SK-N-SH (cell line): ENCODE data around the gene KCNJ5. TPM values are rescaled to one million over a fixed set of nuclear protein-coding genes. Genes with fewer than 3 reads are reported as not detected.
A peak's percentile ranks its signal among the peaks of the same experiment; 100 is the strongest.

ENCODE experiments used
- CTCF ChIA-PET: fragments of 300-600, 350-600 bp; formaldehyde crosslinking; extraction: SDS; loops from one replicate; lab custom pipeline; 2021; lab: Yijun Ruan, JAX
- POLR2A ChIA-PET: fragments of 350-600 bp; sonication (Branson Sonifier 250); formaldehyde crosslinking; extraction: SDS; loops from one replicate; lab custom pipeline; 2020; ENCODE audit warnings: antibody characterized with exemption, inconsistent platforms; lab: Yijun Ruan, JAX
- DNase-seq: peaks from one replicate; pipeline ENCODE4 v3.0.0; 2012
- H2AFZ ChIP-seq: fragments of 200-600 bp; sonication (generic); 2 replicates; pipeline ENCODE4 v1.8.1; 2016; ENCODE audit warnings: antibody characterized with exemption, mild to moderate bottlenecking, low read depth
- H3F3A ChIP-seq: fragments of 200-600 bp; sonication (generic); replicated peaks from 2 replicates; pipeline ENCODE3; 2016; ENCODE audit warnings: antibody characterized with exemption, mild to moderate bottlenecking; ENCODE audit not compliant: insufficient read depth
- H3K27ac ChIP-seq, 2 experiments: fragments of 200-500 bp in 1 of 2; fragments of 200-600 bp in 1 of 2; sonication (Bioruptor generic) in 1 of 2; sonication (generic), shearing (Covaris generic) in 1 of 2; 2 replicates each; pipeline versions ENCODE4 v1.5.1 to v1.6.1; 2014 to 2016; ENCODE audit warnings: low read depth in 2 of 2, inconsistent platforms in 1 of 2, low read length in 1 of 2, mild to moderate bottlenecking in 1 of 2, mixed read lengths in 1 of 2
- H3K27me3 ChIP-seq: fragments of 200-600 bp; sonication (generic), shearing (Covaris generic); 2 replicates; pipeline ENCODE4 v1.6.1; 2016; ENCODE audit warnings: mixed run types; ENCODE audit not compliant: insufficient read depth
- H3K36me3 ChIP-seq, 2 experiments: fragments of 200-500 bp in 1 of 2; fragments of 200-600 bp in 1 of 2; sonication (Bioruptor generic) in 1 of 2; sonication (generic) in 1 of 2; replicated peaks in 1 of 2; 2 replicates each; pipeline versions ENCODE3 to v1.5.1; 2014 to 2016; ENCODE audit warnings: low read length in 1 of 2, mild to moderate bottlenecking in 1 of 2; ENCODE audit not compliant: insufficient read depth in 2 of 2, control insufficient read depth in 1 of 2
- H3K4me1 ChIP-seq, 2 experiments: fragments of 200-500 bp in 1 of 2; fragments of 200-600 bp in 1 of 2; sonication (Bioruptor generic) in 1 of 2; sonication (generic), shearing (Covaris generic) in 1 of 2; 2 replicates each; pipeline versions ENCODE4 v1.5.1 to v1.6.1; 2014 to 2016; ENCODE audit warnings: low read depth in 1 of 2, low read length in 1 of 2, mixed run types in 1 of 2; ENCODE audit not compliant: insufficient read depth in 2 of 2, control insufficient read depth in 1 of 2
- H3K4me2 ChIP-seq: fragments of 200-600 bp; sonication (generic), shearing (Covaris generic); 2 replicates; pipeline ENCODE4 v1.6.1; 2017; ENCODE audit warnings: mixed run types
- H3K4me3 ChIP-seq, 2 experiments: fragments of 200-500 bp in 1 of 2; fragments of 200-600 bp in 1 of 2; sonication (Bioruptor generic) in 1 of 2; sonication (generic), shearing (Covaris generic) in 1 of 2; 2 replicates each; pipeline versions ENCODE4 v1.5.1 to v1.8.1; 2014 to 2016; ENCODE audit warnings: low read depth in 2 of 2, inconsistent platforms in 1 of 2, low read length in 1 of 2, mild to moderate bottlenecking in 1 of 2, mixed read lengths in 1 of 2, moderate library complexity in 1 of 2
- H3K79me2 ChIP-seq: fragments of 200-600 bp; sonication (generic); 2 replicates; pipeline ENCODE4 v1.8.1; 2017; ENCODE audit warnings: mild to moderate bottlenecking; ENCODE audit not compliant: insufficient read depth
- H3K9ac ChIP-seq: fragments of 200-600 bp; sonication (generic); 2 replicates; pipeline ENCODE4 v1.6.1; 2017; ENCODE audit warnings: mixed run types
- H3K9me2 ChIP-seq: fragments of 200-600 bp; sonication (generic); 2 replicates; pipeline ENCODE4 v1.6.1; 2017; ENCODE audit warnings: mixed run types
- H3K9me3 ChIP-seq: fragments of 200-600 bp; sonication (generic); 2 replicates; pipeline ENCODE4 v1.6.1; 2017; ENCODE audit warnings: mixed run types, mild to moderate bottlenecking, moderate library complexity
- H4K20me1 ChIP-seq: fragments of 200-600 bp; sonication (generic); 2 replicates; pipeline ENCODE4 v1.6.1; 2017; ENCODE audit warnings: mild to moderate bottlenecking, mixed run types; ENCODE audit not compliant: insufficient read depth
- CTCF ChIP-seq: fragments of 200-600 bp; sonication (generic); IDR thresholded peaks from 2 replicates; pipeline ENCODE4 v1.6.1; 2017; ENCODE audit warnings: antibody characterized with exemption, mild to moderate bottlenecking, moderate library complexity
- EP300 ChIP-seq, 2 experiments: IDR thresholded peaks; 2 replicates each; pipeline versions ENCODE4 v1.4.0 to v1.6.1; 2012; ENCODE audit warnings: borderline replicate concordance in 1 of 2, low read depth in 1 of 2, low read length in 1 of 2
- FOXJ3 ChIP-seq: sonication (generic); formaldehyde crosslinking; IDR thresholded peaks from 2 replicates; pipeline ENCODE4 v1.5.1; 2020; ENCODE audit warnings: mild to moderate bottlenecking, missing genetic modification reagents
- GABPA ChIP-seq: IDR thresholded peaks from 2 replicates; pipeline ENCODE4 v1.4.0; 2012; ENCODE audit warnings: low read depth, mild to moderate bottlenecking
- GATA2 ChIP-seq: sonication (generic); formaldehyde crosslinking; IDR thresholded peaks from 2 replicates; pipeline ENCODE4 v1.5.0; 2020; ENCODE audit warnings: mild to moderate bottlenecking, missing genetic modification reagents
- IRF3 ChIP-seq: fragments of 150-350 bp; IDR thresholded peaks from 2 replicates; pipeline ENCODE4 v1.6.1; 2016; ENCODE audit warnings: mild to moderate bottlenecking, low read depth, low read length
- MXI1 ChIP-seq: IDR thresholded peaks from 2 replicates; pipeline ENCODE4 v1.6.1; 2012; ENCODE audit warnings: mild to moderate bottlenecking, low read depth, low read length, improper control_type of control experiment
- POLR2AphosphoS5 ChIP-seq: IDR thresholded peaks from 2 replicates; pipeline ENCODE4 v1.6.1; 2012; ENCODE audit warnings: low read depth, low read length
- RAD21 ChIP-seq: IDR thresholded peaks from 2 replicates; pipeline ENCODE4 v1.6.1; 2012; ENCODE audit warnings: mild to moderate bottlenecking, low read length
- REST ChIP-seq: IDR thresholded peaks from 2 replicates; pipeline ENCODE4 v1.6.1; 2012; ENCODE audit warnings: mild to moderate bottlenecking, low read depth, low read length, moderate library complexity
- RXRA ChIP-seq: IDR thresholded peaks from 2 replicates; pipeline ENCODE4 v1.4.0; 2012; ENCODE audit warnings: low read depth, mild to moderate bottlenecking, borderline replicate concordance
- SMC3 ChIP-seq: IDR thresholded peaks from 2 replicates; pipeline ENCODE4 v1.6.1; 2012; ENCODE audit warnings: low read depth, low read length, improper control_type of control experiment
- WGBS: methylation state at CpG from one replicate; pipeline ENCODE4 v1.1.6; 2017; ENCODE audit warnings: low lambda C conversion rate; 5-methylcytosine and 5-hydroxymethylcytosine counted together
- polyA plus RNA-seq, 3 experiments: library from polyadenylated mRNA; depleted of rRNA; stranded (reverse); fragments of >200 nt; gene quantifications; 2 replicates each; pipeline ENCODE4 v1.2.3, GENCODE V29; 2012

KCNJ5 gene
- polyA plus RNA-seq, 1 of the 3 experiments (the other 2 are of a cell fraction): 0.03 TPM

- POLR2A ChIA-PET: no interaction called here
- Histone ChIP-seq H3K9me2 (no peaks in the 10 kb centered on the region), H3F3A (no peaks in the 10 kb centered on the region), H3K27me3 (no peaks in the 10 kb centered on the region), H4K20me1 (no peaks in the 10 kb centered on the region), H3K36me3 (no peaks in the 10 kb centered on the region), H2AFZ (no peak overlapping the region), H3K27ac (no peak overlapping the region), H3K4me1 (no peaks in the 10 kb centered on the region), H3K4me3 (no peak overlapping the region), H3K79me2 (no peaks in the 10 kb centered on the region), H3K4me2 (no peak overlapping the region), H3K9me3 (no peaks in the 10 kb centered on the region), H3K9ac (no peak overlapping the region)
- TF ChIP-seq REST: no peak
- TF ChIP-seq EP300 (IDR thresholded peaks at IDR 0.05; ENCODE audit: borderline replicate concordance in 1 of 2, low read depth in 1 of 2, low read length in 1 of 2): no peak
- no peak for TF ChIP-seq RAD21
- TF ChIP-seq MXI1: no peak
- no peak for TF ChIP-seq SMC3
- no peak for TF ChIP-seq IRF3
- no peak for TF ChIP-seq GATA2 (CRISPR knock-in tag)
- WGBS: 64% methylated on average over 4 of the region's 4 CpGs
- CTCF ChIA-PET: interaction anchor here (1.2 to 2.1 kb wide), 4 partner anchors 13 to 689 kb away, joined by 3 to 9 read pairs (median 5); no protein-coding TSS in a partner anchor
- DNase-seq: no peak
Observed at GRCh38 chr11:128846985-128847384, 44.2 kb upstream of the KCNJ5 start.

GRCh38 chr11:128848815-128849455, 42.2 kb upstream of the KCNJ5 start:
- DNase-seq: peak; percentile 70
- no peaks in the 10 kb centered on the region for H3K27me3 ChIP-seq
- POLR2A ChIA-PET: no interaction called here
- no peaks in the 10 kb centered on the region for H4K20me1 ChIP-seq
- TF ChIP-seq RXRA (no peak), FOXJ3 (CRISPR knock-in tag) (no peak), CTCF (peak; percentile 74), POLR2AphosphoS5 (no peak), RAD21 (peak; percentile 51), GABPA (no peak), SMC3 (peak; percentile 51)
- no peaks in the 10 kb centered on the region for H3K9me2 ChIP-seq
- peak overlapping the region in 1 of 2 experiments; percentile 21; a peak in 1 of 4 replicates for H3K4me3 ChIP-seq
- no peak overlapping the region for H3K27ac ChIP-seq
- CTCF ChIA-PET: interaction anchor here (0.6 to 2.5 kb wide), 12 partner anchors 8 to 817 kb away, joined by 3 to 6 read pairs (median 4); no protein-coding TSS in a partner anchor
- H3K79me2 ChIP-seq: no peaks in the 10 kb centered on the region
- 40% methylated on average over 10 of the region's 10 CpGs for WGBS
- no peaks in the 10 kb centered on the region for H3K36me3 ChIP-seq
- H3K4me2 ChIP-seq: no peak overlapping the region
- no peak overlapping the region for H3K9ac ChIP-seq
- no peak overlapping the region for H2AFZ ChIP-seq
- H3K4me1 ChIP-seq: no peaks in the 10 kb centered on the region
- H3K9me3 ChIP-seq: no peaks in the 10 kb centered on the region
- H3F3A ChIP-seq: no peaks in the 10 kb centered on the region
